Bone marrow (tissue), 2 donors: ENCODE measurements around the gene LMF1.
"Not testable (repeated sequence)": the region's sequence is repeated elsewhere in the genome, so short reads cannot be mapped to it uniquely, and the experiment has no call there.

Experiments
- DNase-seq, 2 donors: peaks; one replicate each; lab custom pipeline; 2025; lab: John Stamatoyannopoulos, UW

Gene LMF1

DNA sequence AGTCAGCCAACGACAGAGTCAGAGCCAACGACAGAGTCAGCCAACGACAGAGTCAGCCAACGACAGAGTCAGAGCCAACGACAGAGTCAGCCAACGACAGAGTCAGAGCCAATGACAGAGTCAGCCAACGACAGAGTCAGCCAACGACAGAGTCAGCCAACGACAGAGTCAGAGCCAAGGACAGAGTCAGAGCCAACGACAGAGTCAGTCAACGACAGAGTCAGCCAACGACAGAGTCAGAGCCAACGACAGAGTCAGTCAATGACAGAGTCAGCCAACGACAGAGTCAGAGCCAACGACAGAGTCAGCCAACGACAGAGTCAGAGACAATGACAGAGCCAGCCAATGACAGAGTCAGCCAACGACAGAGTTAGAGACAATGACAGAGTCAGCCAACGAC lies 22.0 kb downstream of the LMF1 start:
- not testable (repeated sequence) for DNase-seq

DNA sequence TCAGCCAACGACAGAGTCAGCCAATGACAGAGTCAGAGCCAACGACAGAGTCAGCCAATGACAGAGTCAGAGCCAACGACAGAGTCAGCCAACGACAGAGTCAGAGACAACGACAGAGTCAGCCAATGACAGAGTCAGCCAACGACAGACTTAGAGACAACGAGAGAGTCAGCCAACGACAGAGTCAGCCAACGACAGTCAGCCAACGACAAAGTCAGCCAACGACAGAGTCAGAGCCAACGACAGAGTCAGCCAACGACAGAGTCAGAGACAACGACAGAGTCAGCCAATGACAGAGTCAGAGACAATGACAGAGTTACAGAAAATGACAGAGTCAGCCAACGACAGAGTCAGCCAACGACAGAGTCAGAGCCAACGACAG lies 22.9 kb downstream of the LMF1 start:
- DNase-seq = not testable (repeated sequence)

DNA sequence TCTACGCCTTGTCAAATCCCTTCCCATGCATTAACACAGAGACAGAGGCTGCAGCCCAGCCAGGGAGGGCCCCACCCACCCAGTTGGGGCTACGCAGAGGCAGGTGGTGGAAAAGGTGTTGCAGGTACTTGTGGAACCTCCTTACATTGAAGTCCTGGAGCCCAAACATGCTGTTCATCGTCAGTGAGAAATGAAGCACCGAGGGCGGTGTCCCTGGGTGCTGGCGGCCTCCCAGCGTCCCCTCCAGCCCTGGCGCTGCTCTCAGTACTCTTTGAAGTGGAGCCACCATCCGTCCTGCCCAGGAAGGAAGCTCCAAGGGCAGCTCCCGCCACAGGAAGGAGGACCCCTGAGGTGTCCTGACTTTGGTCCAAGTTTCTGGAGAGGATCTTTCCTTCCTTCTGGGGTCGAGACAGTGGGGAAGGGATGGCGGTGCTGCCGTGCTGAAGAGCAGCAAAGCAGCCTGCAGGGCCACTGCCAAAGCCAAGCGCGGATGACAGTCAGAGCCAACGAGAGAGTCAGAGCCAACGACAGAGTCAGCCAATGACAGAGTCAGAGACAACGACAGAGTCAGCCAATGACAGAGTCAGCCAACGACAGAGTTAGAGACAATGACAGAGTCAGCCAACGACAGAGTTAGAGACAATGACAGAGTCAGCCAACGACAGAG lies 23.4 kb downstream of the LMF1 start:
- DNase-seq = no peak

DNA sequence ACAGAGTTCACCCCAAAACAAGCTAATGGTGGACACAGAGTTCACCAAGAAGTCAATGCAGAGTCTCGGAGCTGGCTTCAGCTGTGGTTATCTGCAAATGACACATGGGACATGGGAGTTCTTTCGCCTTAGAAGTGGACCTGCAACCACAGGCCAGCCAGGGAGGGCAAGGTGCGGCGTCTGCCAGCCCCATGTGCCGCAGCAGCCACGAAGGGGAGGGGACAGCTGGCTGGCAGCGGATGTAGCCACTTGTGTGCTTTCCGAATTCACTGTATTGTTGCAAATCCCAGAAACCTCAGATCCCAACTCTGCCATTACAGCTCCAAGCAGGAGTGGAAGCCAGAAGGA lies 24.8 kb downstream of the LMF1 start:
- DNase-seq = no peak

DNA sequence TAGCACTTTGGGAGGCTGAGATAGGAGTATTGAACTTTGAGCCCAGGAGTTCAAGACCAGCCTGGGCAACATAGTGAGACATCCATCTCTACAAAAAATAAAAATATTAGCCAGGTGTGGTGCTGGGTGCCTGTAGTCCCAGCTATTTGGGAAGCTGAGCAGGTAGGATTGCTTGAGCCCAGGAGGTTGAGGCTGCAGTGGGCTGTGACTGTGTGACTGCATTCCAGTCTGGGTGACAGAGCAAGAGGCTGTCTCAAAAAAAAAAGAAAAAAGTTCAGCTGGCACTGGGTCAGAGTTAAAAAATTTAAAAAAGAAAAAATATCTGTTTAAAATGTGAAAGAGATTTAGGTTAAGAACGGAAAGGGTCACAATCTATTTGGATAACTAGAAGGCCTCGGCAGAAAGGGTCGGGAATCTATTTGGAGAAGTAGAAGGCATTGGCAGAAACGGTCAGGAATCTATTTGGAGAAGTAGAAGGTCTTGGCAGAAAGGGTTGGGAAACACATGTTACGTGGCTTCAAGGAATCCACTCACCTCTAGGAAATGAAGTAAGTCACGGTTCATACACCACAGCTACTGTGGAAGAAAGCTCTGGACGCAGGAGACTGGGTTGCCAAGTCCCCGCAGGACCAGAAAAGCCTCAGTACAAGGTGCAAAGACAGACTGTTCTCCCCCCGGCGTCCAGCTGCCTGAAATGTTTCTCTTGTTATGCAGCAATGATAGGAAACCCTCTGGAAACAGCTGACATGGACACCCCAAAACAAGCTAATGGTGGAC lies 25.3 kb downstream of the LMF1 start:
- DNase-seq = no peak

DNA sequence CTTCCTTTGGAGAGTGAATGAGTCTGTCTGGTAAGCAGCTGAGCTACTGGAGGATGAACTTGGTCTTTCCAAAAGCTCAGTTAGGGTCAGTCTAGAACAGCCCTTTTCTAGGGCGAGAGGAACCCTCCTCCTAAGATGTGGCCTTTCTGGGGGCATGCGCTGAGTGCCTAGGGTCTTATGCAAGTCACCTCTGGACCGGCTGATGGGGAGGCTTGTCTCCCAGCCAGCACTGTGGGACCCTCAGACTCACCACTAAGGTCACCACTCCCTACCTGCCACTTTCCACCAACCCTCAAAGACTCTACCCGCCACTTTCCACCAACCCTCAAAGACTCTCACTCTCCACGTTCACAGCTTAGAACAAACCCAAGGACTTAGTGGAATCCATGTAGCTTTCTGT lies 26.8 kb downstream of the LMF1 start:
- DNase-seq = no peak

DNA sequence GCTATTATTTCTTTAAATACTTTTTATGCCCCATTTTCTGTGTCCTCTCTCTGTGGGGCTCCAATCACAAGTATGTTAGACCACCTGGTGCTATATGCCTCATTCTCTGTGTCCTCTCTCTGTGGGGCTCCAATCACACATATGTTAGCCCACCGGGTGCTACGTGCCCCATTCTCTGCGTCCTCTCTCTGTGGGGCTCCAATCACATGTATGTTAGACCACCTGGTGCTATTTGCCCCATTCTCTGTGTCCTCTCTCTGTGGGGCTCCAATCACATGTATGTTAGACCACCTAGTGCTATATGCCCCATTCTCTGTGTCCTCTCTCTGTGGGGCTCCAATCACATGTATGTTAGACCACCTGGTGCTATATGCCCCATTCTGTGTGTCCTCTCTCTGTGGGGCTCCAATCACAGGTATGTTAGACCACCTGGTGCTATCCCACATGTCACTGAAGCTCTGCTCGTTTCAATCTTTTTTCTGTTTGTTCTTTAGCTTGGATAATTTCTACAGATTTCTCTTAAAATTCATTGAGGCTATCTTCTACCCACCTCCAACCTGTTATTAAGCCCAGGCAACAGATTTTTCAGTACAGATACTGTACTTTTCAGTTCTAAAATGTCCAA lies 28.2 kb downstream of the LMF1 start:
- DNase-seq = no peak

DNA sequence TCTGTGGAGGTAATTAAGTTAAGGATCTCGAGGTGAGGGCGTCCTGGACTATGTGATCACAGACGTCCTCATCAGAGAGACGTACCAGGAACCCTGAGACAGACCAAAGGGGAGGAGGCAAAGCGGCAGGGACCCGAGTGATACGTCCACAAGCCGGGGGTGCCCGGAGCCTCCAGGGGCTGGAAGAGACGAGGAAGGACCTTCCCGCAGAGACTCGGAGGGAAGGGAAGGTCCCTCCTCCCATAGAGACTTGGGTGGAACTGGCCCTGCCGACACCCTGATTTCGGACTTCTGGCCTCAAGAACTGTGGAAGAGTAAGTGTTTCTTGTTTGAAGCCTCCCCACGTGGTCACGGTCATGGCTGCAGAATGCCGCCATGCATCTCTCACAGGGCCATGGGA lies 30.8 kb downstream of the LMF1 start:
- no peak for DNase-seq

DNA sequence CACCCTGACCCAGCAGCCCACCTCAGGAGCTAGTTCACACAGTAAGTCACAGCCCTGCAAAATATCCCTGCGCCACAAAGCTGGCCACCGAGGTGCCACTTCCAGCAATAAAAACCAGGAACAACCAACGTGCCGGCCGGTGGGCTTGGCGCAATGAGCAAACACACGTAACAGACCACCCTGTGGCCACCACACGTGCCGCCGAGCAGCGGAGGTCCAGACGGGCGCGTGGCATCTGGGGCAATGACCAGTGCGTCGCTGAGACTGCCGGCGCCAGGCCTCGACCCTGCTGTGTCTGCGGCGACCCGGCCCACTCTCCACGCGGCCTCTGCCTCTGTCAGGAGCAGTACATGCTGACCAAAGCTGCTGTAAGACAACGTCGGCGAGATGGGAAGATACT lies 31.5 kb downstream of the LMF1 start:
- DNase-seq = no peak

DNA sequence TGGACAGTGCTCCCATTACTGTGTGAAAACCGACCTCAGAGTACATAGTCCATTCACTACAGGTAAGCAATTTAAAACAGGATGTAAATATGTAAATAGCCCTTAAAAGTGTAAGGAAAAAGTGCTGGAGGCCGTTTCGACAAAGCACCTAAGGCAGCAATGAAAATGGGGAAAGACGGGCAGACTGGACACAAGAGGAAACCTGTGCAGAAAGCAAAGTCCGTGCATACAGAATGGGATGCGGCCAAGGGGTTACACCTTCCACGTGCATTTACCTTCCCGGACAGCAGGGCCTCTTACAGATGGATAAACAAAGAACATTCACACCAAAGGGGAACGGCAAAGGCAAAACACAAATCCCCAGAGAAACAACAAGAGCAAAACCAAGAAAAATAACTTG lies 32.0 kb downstream of the LMF1 start:
- no peak for DNase-seq

DNA sequence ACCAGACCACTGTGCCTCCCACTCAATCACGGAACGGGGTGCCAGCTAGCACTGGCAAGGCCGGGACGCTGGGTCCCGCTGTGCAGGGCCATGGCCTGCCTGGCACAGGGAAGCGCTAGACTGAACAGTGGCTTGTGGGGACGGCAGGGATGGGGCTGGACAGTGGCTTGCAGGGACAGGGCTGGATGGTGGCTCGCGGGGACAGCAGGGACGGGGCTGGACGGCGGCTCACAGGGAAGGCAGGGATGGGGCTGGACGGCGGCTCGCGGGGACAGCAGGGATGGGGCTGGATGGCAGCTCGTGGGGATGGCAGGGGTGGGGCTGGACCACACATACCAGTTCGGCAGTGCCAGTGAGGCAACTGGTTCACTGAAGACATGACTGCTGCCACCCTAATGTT lies 32.6 kb downstream of the LMF1 start:
- DNase-seq = no peak

DNA sequence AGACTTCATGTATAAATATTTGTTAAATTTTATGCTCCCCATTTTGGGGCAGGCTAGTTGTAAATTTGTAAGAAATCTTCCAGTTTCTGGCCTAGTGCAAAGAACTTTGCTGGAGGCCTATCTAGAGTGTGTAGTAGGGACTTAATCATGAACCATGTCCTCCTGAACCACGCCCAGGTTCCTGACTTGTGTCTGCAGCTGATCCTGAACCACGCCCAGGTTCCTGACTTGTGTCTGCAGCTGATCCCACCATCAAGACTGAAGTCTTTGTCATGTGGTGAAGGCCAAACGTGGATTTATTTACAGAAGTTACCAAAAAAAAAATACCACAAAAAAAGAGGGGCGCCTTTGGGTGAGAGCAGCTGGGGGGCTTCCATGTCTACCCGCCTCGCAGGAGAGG lies 33.1 kb downstream of the LMF1 start:
- no peak for DNase-seq

DNA sequence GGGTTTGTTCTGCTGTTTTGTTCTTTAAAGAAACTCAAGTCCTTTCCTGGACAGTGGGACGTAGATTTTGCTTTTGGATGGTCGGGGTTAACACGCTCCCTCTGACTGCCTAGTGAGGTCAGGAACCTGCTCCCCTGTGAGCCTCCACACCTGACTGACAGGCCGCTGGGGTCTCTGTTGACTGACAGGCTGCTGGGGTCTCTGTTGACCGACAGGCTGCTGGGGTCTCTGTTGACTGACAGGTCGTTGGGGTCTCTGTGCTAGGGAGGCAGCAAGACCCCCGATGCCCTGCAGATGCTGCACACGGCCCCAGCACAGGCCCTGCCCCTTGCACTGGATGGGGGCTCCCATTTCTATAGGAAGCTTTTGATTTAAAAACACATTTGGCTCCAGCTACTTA lies 33.5 kb downstream of the LMF1 start:
- no peak for DNase-seq

DNA sequence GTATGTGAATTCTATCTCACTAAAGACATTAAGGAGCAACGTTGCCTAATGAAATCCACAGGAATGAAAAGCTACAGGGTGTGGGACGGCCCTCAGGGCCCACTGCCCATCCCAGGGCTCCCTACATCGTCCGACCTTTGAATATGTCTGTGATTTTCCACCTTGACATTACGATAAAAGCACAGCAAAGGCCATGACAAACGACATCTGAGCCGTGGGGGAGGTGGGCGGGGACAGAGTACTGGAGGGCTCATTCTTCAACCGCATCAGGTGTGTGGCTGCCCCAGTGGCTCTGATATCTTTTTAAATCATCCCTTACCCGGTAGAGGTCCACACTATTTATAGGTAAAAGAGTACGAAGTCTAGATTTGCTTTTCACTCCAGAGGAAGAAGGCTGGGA lies 35.1 kb downstream of the LMF1 start:
- no peak for DNase-seq

DNA sequence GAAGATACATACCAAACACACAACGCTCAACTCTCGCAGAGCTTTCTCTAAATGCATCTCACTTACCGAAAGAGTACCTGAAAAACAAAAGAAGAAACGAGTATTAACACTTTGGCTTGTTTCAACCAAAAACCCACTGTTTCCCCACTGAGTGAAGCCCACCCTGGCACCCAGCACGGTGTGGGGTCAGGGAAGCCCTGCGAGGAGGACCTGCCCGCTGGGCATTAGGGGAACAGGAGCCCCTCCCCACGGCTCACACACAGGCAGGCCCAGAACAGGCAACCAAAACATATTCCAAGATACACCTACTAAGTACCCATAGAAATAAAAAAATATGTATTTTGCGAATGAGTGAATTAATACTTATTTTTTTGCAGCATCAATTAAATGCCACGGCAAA lies 36.6 kb downstream of the LMF1 start:
- DNase-seq = no peak

DNA sequence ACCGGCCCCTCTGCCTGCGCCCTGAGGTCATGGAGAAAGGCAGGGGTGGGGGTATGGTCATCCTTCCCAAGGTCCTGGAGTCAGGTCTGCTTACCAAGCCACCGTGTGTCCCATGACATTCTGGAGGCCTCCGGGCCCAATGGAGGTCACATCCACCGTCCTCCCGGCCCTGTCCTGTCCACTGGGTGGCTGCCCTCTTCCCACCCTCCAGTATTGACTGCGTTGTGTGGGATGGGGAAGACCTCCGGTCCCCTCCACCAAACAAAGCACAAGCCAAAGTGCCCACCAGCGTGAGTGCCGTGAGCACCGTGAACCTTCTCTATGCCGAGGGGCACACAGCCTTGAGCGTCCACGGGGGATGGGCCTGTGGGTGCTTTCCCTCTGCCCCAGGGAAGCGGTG lies 37.2 kb downstream of the LMF1 start:
- DNase-seq = no peak

DNA sequence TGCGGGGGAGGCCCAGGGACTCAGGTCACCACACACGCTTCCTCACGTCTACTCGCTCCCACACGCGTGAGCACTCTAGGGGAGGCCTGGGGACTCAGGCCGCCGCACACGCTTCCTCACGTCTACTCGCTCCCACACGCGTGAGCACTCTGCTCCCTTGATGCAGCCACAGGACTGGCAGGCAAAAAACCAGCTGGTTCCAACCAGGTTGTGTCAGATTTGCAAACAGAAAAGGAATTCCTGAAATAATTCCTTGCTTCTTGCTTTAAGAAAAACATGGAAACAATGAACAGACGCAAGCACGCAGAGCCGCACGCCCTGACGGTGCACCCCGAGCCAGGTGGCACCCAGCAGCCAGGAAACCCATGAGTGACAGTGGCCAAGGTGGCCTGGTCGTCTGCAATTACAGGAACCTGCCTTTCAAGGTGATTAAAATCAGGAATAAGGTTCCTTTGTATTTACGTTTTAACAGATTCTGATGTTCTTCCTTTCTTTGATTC lies 37.9 kb downstream of the LMF1 start:
- no peak for DNase-seq

DNA sequence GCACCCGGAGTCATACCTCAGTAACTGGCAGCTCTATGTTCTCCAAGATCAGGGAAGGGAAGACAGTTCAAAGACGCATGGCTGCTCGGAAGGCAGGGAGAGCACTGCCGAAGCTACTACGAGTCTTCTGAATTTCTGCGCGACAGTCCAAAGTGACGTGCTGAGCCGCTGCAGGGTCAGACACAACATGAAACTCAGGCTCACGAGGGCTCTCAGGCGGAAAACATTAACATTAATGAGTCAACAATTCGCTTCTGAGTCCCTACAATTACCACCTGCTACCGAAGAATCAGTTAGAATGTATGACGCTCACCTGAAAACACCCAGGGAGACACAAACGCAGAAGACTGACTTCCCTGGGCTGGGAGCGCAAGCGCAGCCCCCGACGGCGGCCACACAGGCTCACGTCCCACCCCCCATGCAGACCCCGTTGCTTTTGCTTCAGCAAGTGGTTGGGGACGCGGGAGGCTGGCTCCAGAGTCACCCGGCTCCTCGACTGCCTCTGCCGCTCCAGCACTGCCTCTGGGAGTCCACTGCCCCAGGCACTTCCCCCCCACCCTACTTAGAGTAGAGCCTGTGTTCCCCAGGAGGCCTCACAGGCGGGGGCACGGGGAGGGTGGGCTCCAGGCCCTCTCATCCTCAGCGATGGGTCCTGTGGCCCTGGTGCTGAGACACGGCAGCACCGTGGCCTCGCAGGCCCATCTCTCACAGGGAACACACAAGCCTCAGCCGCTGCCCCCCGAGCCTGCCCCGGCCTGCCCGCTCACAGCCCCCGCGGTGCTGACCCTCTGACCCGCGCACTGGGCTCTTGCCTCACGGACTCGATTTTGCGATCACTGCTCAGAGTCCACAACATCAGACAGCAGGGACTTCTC lies 38.9 kb downstream of the LMF1 start:
- DNase-seq = no peak

DNA sequence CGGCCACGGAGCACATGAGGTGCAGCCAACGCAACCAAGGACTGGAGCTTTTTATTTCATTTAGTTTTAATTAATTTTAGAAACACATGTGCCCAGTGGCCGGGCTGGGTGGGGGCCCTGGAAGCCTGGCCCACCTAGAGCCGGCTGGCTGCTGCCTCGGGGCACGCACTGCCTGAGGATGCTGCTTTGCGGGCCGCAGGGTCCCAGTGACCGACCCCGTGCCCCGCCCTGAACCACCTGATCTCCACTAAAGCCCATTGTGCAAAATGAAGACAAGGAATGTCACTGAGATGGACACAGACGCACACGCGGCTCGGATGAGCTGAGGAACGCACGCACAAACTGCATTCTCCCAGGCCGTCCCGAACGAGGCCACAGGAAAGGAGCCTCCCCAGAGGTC lies 39.6 kb downstream of the LMF1 start:
- DNase-seq = no peak

DNA sequence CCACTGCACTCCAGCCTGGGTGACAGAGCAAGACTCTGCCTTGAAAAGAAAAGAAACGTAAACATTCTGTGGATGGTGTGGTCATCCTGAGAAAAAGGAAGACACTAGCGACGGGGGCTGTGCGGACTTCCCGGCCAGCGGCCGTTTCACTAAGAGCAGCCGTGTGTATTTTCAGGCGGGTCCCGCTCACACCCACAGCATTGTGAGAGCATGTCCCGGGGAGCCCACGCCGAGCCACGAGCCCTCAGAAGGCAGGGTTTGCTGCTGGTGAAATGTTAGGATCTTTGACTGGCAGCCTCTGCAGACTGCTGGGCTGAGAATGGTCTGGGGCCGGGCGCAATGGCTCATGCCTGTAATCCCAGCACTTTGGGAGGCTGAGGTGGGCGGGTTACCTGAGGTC lies 40.3 kb downstream of the LMF1 start:
- no peak for DNase-seq

DNA sequence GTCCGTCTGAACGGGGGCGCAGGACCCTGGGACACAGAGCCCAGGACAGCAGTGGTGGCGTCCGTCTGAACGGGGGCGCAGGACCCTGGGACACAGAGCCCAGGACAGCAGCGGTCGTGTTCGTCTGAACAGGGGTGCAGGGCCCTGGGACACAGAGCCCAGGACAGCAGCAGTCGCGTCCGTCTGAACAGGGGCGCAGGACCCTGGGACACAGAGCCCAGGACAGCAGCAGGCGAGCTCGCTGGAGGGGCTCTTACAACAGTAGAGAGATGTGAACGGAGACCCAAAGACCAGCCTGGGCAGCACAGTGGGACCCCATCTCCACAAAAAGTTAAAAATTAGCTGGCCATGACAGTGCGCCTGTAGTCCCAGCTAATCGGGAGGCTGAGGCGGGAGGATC lies 40.7 kb downstream of the LMF1 start:
- DNase-seq = no peak
